Measurements from ENCODE around the gene SHISA6. TPM values are rescaled to one million over a fixed set of nuclear protein-coding genes. Genes with fewer than 3 reads are reported as not detected.

Gene SHISA6
- total RNA-seq, 1 donor from 2014 or later, result not detected

DNA sequence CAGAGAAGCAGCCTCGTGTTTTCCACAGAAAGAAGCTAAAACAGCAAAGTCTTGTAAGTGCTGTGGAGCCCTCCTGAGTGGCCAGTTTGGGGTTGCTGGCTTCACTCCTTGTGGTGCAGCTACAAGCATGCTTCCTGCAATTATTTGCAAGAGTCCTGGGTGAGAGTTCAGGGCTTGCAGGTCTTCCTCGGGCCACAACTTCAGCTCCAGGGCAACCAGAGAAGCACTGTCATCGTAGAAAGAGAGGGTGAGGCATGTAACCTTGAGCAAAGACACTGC is 37.9 kb downstream of the SHISA6 start:
- H3K27me3 ChIP-seq (ENCODE audit: insufficient read depth, low read length), result no peaks in the 10 kb centered on the region
- Mint-ChIP-seq H3K9me3 (ENCODE audit: unreplicated experiment) (no peaks in the 10 kb centered on the region), H3K4me3 (ENCODE audit: unreplicated experiment) (no peak overlapping the region), H3K36me3 (ENCODE audit: low read depth, unreplicated experiment) (no peaks in the 10 kb centered on the region), H3K27ac (ENCODE audit: unreplicated experiment) (no peak overlapping the region), H3K4me1 (ENCODE audit: low read depth, unreplicated experiment) (no peaks in the 10 kb centered on the region), H3K27me3 (ENCODE audit: low read depth, unreplicated experiment) (no peaks in the 10 kb centered on the region)
- H3K4me1 ChIP-seq (ENCODE audit: insufficient read depth, low read length), result no peaks in the 10 kb centered on the region
- TF ChIP-seq, protein P1, sequence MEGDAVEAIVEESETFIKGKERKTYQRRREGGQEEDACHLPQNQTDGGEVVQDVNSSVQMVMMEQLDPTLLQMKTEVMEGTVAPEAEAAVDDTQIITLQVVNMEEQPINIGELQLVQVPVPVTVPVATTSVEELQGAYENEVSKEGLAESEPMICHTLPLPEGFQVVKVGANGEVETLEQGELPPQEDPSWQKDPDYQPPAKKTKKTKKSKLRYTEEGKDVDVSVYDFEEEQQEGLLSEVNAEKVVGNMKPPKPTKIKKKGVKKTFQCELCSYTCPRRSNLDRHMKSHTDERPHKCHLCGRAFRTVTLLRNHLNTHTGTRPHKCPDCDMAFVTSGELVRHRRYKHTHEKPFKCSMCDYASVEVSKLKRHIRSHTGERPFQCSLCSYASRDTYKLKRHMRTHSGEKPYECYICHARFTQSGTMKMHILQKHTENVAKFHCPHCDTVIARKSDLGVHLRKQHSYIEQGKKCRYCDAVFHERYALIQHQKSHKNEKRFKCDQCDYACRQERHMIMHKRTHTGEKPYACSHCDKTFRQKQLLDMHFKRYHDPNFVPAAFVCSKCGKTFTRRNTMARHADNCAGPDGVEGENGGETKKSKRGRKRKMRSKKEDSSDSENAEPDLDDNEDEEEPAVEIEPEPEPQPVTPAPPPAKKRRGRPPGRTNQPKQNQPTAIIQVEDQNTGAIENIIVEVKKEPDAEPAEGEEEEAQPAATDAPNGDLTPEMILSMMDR (IDR thresholded peaks at IDR 0.05; ENCODE audit: insufficient read depth, low read depth, low read length), result no peak
- TF ChIP-seq EZH2 (IDR thresholded peaks at IDR 0.05; ENCODE audit: insufficient read depth, low read length), result no peak
- H3K4me3 ChIP-seq (ENCODE audit: insufficient read depth, low read depth, low read length), result no peak overlapping the region
- no peak for FAIRE-seq
- H3K9me3 ChIP-seq (ENCODE audit: insufficient read depth, low read depth, low read length), result peaks cover 9% of the 10 kb centered on the region
- no peaks in the 10 kb centered on the region for H3K79me2 ChIP-seq (ENCODE audit: insufficient read depth, low read length)
- H3K27ac ChIP-seq (ENCODE audit: low read depth, low read length), result no peak overlapping the region
- H4K20me1 ChIP-seq (ENCODE audit: insufficient read depth, low read length), result no peaks in the 10 kb centered on the region
- no peaks in the 10 kb centered on the region for H3K36me3 ChIP-seq (ENCODE audit: insufficient read depth, low read length)
- no peak overlapping the region for H3K9ac ChIP-seq (ENCODE audit: low read length)
- DNase-seq (ENCODE audit: low read depth), result no peak
- H3K4me2 ChIP-seq (ENCODE audit: low read length), result no peak overlapping the region
- no peak overlapping the region for H2AFZ ChIP-seq (ENCODE audit: low read depth, low read length)

DNA sequence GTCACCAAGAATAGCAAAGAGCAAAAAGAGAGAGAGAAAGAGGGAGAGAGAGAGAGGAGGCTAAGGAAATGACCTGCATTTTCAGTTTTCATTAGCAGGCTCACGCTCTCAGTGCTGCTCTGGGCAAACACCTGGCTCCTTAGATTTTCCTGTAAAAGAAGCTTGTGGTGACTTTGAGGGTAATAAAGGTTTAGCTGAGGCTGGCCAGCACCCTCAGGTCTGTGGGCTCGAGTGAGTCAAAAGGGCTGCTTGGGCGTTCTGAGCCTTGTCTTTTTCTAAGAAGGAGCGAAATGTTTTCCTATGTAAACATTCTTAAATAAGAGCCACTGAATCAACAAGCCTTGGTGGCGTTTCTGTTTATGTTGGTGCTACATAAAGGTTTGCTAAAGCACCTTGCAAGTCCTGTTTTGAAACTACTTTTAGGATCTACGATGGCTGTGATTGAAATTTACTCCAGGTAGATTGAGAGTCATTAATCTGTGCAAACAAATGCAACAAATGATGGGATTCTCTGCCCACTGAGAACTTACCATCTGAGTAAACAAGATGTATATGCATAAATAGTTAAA is 38.8 kb downstream of the SHISA6 start:
- no peaks in the 10 kb centered on the region for H3K27me3 Mint-ChIP-seq (ENCODE audit: low read depth, unreplicated experiment)
- no peak overlapping the region for H3K4me3 Mint-ChIP-seq (ENCODE audit: unreplicated experiment)
- H3K27ac Mint-ChIP-seq (ENCODE audit: unreplicated experiment), result no peak overlapping the region
- no peak overlapping the region for H3K4me2 ChIP-seq (ENCODE audit: low read length)
- H3K36me3 ChIP-seq (ENCODE audit: insufficient read depth, low read length), result no peaks in the 10 kb centered on the region
- H3K27me3 ChIP-seq (ENCODE audit: insufficient read depth, low read length), result no peaks in the 10 kb centered on the region
- H3K27ac ChIP-seq (ENCODE audit: low read depth, low read length), result no peak overlapping the region
- FAIRE-seq, result no peak
- peaks cover 6% of the 10 kb centered on the region for H3K9me3 ChIP-seq (ENCODE audit: insufficient read depth, low read depth, low read length)
- DNase-seq (ENCODE audit: low read depth), result no peak
- no peak overlapping the region for H2AFZ ChIP-seq (ENCODE audit: low read depth, low read length)
- no peaks in the 10 kb centered on the region for H3K4me1 ChIP-seq (ENCODE audit: insufficient read depth, low read length)
- no peaks in the 10 kb centered on the region for H3K4me1 Mint-ChIP-seq (ENCODE audit: low read depth, unreplicated experiment)
- H4K20me1 ChIP-seq (ENCODE audit: insufficient read depth, low read length), result no peaks in the 10 kb centered on the region
- H3K4me3 ChIP-seq (ENCODE audit: insufficient read depth, low read depth, low read length), result no peak overlapping the region
- H3K79me2 ChIP-seq (ENCODE audit: insufficient read depth, low read length), result no peaks in the 10 kb centered on the region
- no peaks in the 10 kb centered on the region for H3K9me3 Mint-ChIP-seq (ENCODE audit: unreplicated experiment)
- H3K36me3 Mint-ChIP-seq (ENCODE audit: low read depth, unreplicated experiment), result no peaks in the 10 kb centered on the region
- TF ChIP-seq EZH2 (IDR thresholded peaks at IDR 0.05; ENCODE audit: insufficient read depth, low read length), result no peak
- TF ChIP-seq, protein P1 (IDR thresholded peaks at IDR 0.05; ENCODE audit: insufficient read depth, low read depth, low read length), result no peak
- H3K9ac ChIP-seq (ENCODE audit: low read length), result no peak overlapping the region

DNA sequence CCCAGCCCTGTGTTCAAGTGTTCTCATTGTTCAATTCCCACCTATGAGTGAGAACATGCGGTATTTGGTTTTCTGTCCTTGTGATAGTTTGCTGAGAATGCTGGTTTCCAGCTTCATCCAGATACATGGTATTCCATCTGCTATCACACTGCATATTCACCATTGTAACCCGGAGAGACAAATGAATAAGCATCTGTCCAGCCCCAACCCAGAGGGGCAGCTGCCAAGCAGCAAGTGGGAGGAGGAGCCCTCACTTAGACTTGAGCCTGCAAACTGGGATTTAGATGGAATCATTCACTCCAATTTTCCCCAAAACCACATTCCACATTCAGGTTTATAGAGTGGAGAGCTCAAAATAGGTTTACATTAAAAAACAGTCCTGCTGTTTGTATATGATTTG is 41.6 kb downstream of the SHISA6 start:
- Histone ChIP-seq H3K27me3 (ENCODE audit: insufficient read depth, low read length) (no peaks in the 10 kb centered on the region), H3K4me1 (ENCODE audit: insufficient read depth, low read length) (no peaks in the 10 kb centered on the region), H3K9ac (ENCODE audit: low read length) (no peak overlapping the region), H3K4me3 (ENCODE audit: insufficient read depth, low read depth, low read length) (no peak overlapping the region), H2AFZ (ENCODE audit: low read depth, low read length) (no peak overlapping the region), H3K9me3 (ENCODE audit: insufficient read depth, low read depth, low read length) (no peaks in the 10 kb centered on the region), H3K27ac (ENCODE audit: low read depth, low read length) (no peak overlapping the region), H3K36me3 (ENCODE audit: insufficient read depth, low read length) (no peaks in the 10 kb centered on the region), H4K20me1 (ENCODE audit: insufficient read depth, low read length) (no peaks in the 10 kb centered on the region), H3K79me2 (ENCODE audit: insufficient read depth, low read length) (no peaks in the 10 kb centered on the region), H3K4me2 (ENCODE audit: low read length) (no peak overlapping the region)
- Mint-ChIP-seq H3K27me3 (ENCODE audit: low read depth, unreplicated experiment) (no peaks in the 10 kb centered on the region), H3K27ac (ENCODE audit: unreplicated experiment) (no peak overlapping the region), H3K36me3 (ENCODE audit: low read depth, unreplicated experiment) (no peaks in the 10 kb centered on the region), H3K4me1 (ENCODE audit: low read depth, unreplicated experiment) (no peaks in the 10 kb centered on the region), H3K9me3 (ENCODE audit: unreplicated experiment) (no peaks in the 10 kb centered on the region), H3K4me3 (ENCODE audit: unreplicated experiment) (no peak overlapping the region)
- no peak for FAIRE-seq
- TF ChIP-seq, protein P1 (IDR thresholded peaks at IDR 0.05; ENCODE audit: insufficient read depth, low read depth, low read length), result no peak
- no peak for TF ChIP-seq EZH2 (IDR thresholded peaks at IDR 0.05; ENCODE audit: insufficient read depth, low read length)
- DNase-seq (ENCODE audit: low read depth), result no peak

All from astrocyte (in vitro differentiated cells and primary cell).